Panc1 (cell line): ENCODE measurements around the gene COQ10A.

Source experiments
- CTCF ChIP-seq: fragments of 450-650 bp; IDR thresholded peaks from 2 replicates; pipeline ENCODE4 v1.5.1; 2017; ENCODE audit warnings: mild to moderate bottlenecking
- POLR2AphosphoS5 ChIP-seq: IDR thresholded peaks from 2 replicates; pipeline ENCODE4 v1.6.1; 2012; ENCODE audit warnings: mild to moderate bottlenecking, low read depth, low read length, moderate library complexity
- REST ChIP-seq, 2 experiments: IDR thresholded peaks; 2 replicates each; pipeline ENCODE4 v1.6.1; 2011 to 2012; ENCODE audit warnings: low read depth in 2 of 2, control low read depth in 1 of 2, low read length in 1 of 2, mild to moderate bottlenecking in 1 of 2, moderate library complexity in 1 of 2; ENCODE audit not compliant: insufficient read depth in 1 of 2
- SIN3A ChIP-seq: IDR thresholded peaks from 2 replicates; pipeline ENCODE4 v1.6.1; 2012; ENCODE audit warnings: low read depth, mild to moderate bottlenecking, low read length, moderate library complexity, borderline replicate concordance; ENCODE audit not compliant: insufficient read depth

GRCh38 chr12:56261503-56262232 lies 5.1 kb upstream of the COQ10A start:
- TF ChIP-seq CTCF (no peak), POLR2AphosphoS5 (no peak), REST (IDR thresholded peaks at IDR 0.05; ENCODE audit: insufficient read depth in 1 of 2, low read depth in 2 of 2, low read length in 1 of 2) (no peak), SIN3A (no peak)
